PFSK-1 (cell line): ENCODE measurements around the gene RNF220.

Experiments used
- FOXP2 ChIP-seq: optimal IDR thresholded peaks from 2 replicates; pipeline ENCODE3; 2011; ENCODE audit warnings: borderline replicate concordance, control low read depth, inconsistent platforms; ENCODE audit not compliant: insufficient read depth; ENCODE audit errors: extremely low read length, extremely low read depth
- POLR2AphosphoS5 ChIP-seq: IDR thresholded peaks from 2 replicates; pipeline ENCODE4 v1.6.1; 2012; ENCODE audit warnings: low read depth, mild to moderate bottlenecking, control low read depth, low read length, moderate library complexity
- SIN3A ChIP-seq: IDR thresholded peaks from 2 replicates; pipeline ENCODE4 v1.6.1; 2012; ENCODE audit warnings: mild to moderate bottlenecking, low read length, moderate library complexity, borderline replicate concordance; ENCODE audit not compliant: insufficient read depth
- TAF1 ChIP-seq: IDR thresholded peaks from 2 replicates; pipeline ENCODE4 v1.6.1; 2012; ENCODE audit warnings: low read length, control low read depth, borderline replicate concordance; ENCODE audit not compliant: insufficient read depth
- TF ChIP-seq, protein P1 (sequence below), 2 experiments: IDR thresholded peaks; 2 replicates each; pipeline versions ENCODE4 v1.6.1 to v1.8.0; 2011 to 2012; ENCODE audit warnings: low read depth in 2 of 2, low read length in 2 of 2, control low read depth in 1 of 2, inconsistent platforms in 1 of 2, mild to moderate bottlenecking in 1 of 2, moderate library complexity in 1 of 2; ENCODE audit not compliant: insufficient read depth in 1 of 2

DNA sequence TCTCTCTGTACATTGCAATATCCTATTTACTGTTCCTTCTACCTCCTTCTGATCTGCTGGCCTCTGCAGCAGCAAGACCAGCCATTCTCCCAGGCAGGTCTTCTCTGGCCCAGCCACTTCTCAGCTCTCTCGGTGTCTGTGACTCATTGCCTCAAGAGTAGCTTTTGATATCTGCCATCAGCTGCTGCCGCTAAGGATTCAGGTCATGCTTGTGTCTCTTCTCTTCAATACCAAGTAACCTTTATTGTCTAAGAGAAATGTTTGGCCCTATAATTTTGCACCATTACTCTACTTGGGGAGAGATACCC, 167.5 kb downstream of the RNF220 start:
- no peak for TF ChIP-seq SIN3A
- no peak for TF ChIP-seq POLR2AphosphoS5
- TF ChIP-seq, protein P1, sequence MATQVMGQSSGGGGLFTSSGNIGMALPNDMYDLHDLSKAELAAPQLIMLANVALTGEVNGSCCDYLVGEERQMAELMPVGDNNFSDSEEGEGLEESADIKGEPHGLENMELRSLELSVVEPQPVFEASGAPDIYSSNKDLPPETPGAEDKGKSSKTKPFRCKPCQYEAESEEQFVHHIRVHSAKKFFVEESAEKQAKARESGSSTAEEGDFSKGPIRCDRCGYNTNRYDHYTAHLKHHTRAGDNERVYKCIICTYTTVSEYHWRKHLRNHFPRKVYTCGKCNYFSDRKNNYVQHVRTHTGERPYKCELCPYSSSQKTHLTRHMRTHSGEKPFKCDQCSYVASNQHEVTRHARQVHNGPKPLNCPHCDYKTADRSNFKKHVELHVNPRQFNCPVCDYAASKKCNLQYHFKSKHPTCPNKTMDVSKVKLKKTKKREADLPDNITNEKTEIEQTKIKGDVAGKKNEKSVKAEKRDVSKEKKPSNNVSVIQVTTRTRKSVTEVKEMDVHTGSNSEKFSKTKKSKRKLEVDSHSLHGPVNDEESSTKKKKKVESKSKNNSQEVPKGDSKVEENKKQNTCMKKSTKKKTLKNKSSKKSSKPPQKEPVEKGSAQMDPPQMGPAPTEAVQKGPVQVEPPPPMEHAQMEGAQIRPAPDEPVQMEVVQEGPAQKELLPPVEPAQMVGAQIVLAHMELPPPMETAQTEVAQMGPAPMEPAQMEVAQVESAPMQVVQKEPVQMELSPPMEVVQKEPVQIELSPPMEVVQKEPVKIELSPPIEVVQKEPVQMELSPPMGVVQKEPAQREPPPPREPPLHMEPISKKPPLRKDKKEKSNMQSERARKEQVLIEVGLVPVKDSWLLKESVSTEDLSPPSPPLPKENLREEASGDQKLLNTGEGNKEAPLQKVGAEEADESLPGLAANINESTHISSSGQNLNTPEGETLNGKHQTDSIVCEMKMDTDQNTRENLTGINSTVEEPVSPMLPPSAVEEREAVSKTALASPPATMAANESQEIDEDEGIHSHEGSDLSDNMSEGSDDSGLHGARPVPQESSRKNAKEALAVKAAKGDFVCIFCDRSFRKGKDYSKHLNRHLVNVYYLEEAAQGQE (IDR thresholded peaks at IDR 0.05; ENCODE audit: insufficient read depth in 1 of 2, low read depth in 2 of 2, low read length in 2 of 2) = no peak
- no peak for TF ChIP-seq FOXP2
- no peak for TF ChIP-seq TAF1
